ENCODE measurements around the gene FBXO21.
"Not testable (repeated sequence)": the region's sequence is repeated elsewhere in the genome, so short reads cannot be mapped to it uniquely, and the experiment has no call there.

Gene FBXO21

DNA sequence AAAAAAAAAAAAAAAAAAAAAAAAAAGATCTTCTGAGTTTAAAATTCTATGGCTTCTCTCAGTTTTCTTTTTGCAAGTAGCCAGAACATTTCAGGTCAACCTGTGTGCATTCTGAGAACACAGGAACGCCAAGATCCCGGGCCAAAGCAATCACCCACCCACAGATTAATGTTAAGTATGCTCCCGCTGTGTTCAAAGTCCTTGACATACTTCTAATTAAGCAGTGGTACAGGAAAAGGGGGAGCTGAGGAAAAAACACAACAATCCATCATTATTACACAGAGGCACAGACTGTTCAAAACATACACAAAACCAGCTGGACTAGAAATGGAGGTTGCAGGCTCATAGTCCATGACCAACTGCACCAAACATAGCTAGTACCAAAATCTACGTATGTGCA lies 2.8 kb downstream of the FBXO21 start:
- no peak overlapping the region for H3K4me3 ChIP-seq (ENCODE audit: low read depth, low read length)
- no peak for DNase-seq (ENCODE audit: low read depth, low spot score)
- no peak for TF ChIP-seq CTCF (IDR thresholded peaks at IDR 0.05; ENCODE audit: insufficient read depth, low read length, missing control alignments)
- POLR2A ChIA-PET, result no interaction called here
- CTCF ChIA-PET, result interaction anchor here (0.6 to 1.4 kb wide), 2 partner anchors 23 to 404 kb away, joined by 3 read pairs; no protein-coding TSS in a partner anchor

- ChIA-PET CTCF (no interaction called here), POLR2A (no interaction called here)
- H3K4me3 ChIP-seq (ENCODE audit: low read depth, low read length), result no peak overlapping the region
- no peak for DNase-seq (ENCODE audit: low read depth, low spot score)
- no peak for TF ChIP-seq CTCF (IDR thresholded peaks at IDR 0.05; ENCODE audit: insufficient read depth, low read length, missing control alignments)
Observed at GRCh38 chr12:117182866-117183265, 7.4 kb downstream of the FBXO21 start.

DNA sequence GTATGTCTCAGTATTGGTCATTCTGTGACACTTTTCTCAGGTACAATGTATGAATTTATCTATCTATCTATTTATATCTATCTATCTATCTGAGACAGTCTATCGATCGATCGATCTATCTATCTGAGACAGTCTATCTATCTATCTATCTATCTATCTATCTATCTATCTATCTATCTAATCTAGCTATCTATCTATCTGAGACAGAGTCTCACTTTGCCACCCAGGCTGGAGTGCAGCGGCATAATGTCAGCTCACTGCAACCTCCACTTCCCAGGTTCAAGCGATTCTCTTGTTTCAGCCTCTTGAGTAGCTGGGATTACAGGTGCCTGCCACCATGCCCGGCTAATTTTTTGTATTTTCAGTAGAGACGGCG lies 8.8 kb downstream of the FBXO21 start:
- H3K4me3 ChIP-seq (ENCODE audit: low read depth, low read length); CTCF ChIA-PET; DNase-seq (ENCODE audit: low read depth, low spot score); POLR2A ChIA-PET: not testable (repeated sequence)

GRCh38 chr12:117180758-117181467 lies 9.4 kb downstream of the FBXO21 start:
- H3K4me3 ChIP-seq (ENCODE audit: low read depth, low read length), result no peak overlapping the region
- TF ChIP-seq CTCF (IDR thresholded peaks at IDR 0.05; ENCODE audit: insufficient read depth, low read length, missing control alignments), result no peak
- DNase-seq (ENCODE audit: low read depth, low spot score), result no peak
- POLR2A ChIA-PET, result no interaction called here
- CTCF ChIA-PET, result no interaction called here

GRCh38 chr12:117178745-117179144 lies 11.5 kb downstream of the FBXO21 start:
- no peak for DNase-seq (ENCODE audit: low read depth, low spot score)
- POLR2A ChIA-PET, result no interaction called here
- CTCF ChIA-PET, result no interaction called here
- H3K4me3 ChIP-seq (ENCODE audit: low read depth, low read length), result no peak overlapping the region
- no peak for TF ChIP-seq CTCF (IDR thresholded peaks at IDR 0.05; ENCODE audit: insufficient read depth, low read length, missing control alignments)

- no peak for TF ChIP-seq CTCF (IDR thresholded peaks at IDR 0.05; ENCODE audit: insufficient read depth, low read length, missing control alignments)
- no peak overlapping the region for H3K4me3 ChIP-seq (ENCODE audit: low read depth, low read length)
- DNase-seq (ENCODE audit: low read depth, low spot score), result no peak
- CTCF ChIA-PET, result interaction anchor here (1.1 kb wide), 1 partner anchor 28 kb away, joined by 3 read pairs; no protein-coding TSS in a partner anchor
- POLR2A ChIA-PET, result no interaction called here
Observed at GRCh38 chr12:117178301-117178700, 12.0 kb downstream of the FBXO21 start.

DNA sequence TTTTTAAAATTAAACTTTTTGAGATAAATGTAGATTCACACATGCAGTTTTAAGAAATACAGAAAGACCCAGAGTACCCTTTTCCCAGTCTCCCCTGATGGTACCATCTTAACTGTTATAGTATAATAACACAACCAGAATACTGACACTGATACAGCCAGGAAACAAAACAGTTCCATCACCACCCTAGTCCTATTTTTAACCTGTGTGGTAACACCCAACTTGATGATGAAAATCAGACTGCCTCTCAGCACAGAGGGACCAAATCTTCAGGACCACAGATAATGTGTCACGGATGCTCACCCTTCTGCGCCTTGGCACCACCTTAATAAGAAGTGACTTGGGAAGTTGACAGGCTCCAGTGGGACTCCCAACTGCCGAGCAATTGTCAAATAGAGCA lies 18.1 kb downstream of the FBXO21 start:
- no peak for TF ChIP-seq CTCF (IDR thresholded peaks at IDR 0.05; ENCODE audit: insufficient read depth, low read length, missing control alignments)
- H3K4me3 ChIP-seq (ENCODE audit: low read depth, low read length), result no peak overlapping the region
- ChIA-PET POLR2A (no interaction called here), CTCF (no interaction called here)
- no peak for DNase-seq (ENCODE audit: low read depth, low spot score)

Measured in AG04449 (cell line).